ENCODE results near the gene TBC1D14.

Gene TBC1D14

DNA sequence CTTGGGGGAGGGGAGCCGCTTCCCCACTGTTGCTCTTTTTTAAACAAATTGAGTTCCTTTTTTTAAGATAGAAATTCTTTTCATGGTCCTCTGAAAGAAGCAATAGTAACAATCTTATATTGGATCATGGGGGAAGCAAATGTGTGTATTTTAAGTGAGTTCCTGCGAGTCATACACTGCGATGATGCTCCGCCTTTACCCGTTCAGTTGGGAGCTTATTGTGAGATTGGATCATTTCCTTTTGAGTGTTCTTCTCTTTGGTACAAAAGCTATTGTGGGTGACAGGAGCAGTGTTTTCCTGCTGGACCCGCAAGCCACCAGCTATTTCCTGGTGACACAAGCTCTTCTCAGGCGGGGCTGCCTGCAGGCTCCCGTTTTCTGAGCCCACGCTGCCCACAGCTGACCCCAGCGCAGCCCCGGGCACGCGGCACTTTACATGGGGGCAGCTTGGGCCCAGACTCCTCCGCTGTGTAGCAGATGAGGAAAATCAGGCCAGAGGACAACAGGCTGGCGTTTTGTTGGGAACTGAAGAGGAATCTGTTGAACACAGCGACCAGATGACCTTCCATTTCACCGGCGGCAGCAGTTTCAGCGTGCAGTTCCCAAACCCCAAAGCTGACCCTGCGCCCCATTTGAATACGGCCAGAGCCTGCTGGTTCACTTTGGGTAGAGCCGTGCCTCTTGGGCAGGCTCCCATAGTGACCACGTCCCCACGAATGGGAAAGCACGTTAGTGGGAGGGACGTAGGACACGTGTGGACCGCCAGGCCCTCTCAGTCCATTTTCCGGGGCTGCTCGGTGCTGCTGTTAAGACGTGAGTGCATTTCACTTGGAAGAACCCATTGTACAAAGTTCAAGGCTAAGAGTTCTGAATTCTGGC, 145.7 kb downstream of the TBC1D14 start:
- TF ChIP-seq FOXP2 (optimal IDR thresholded peaks at IDR 0.05; ENCODE audit: borderline replicate concordance, extremely low read depth, extremely low read length, insufficient read depth): no peak
- TF ChIP-seq REST (IDR thresholded peaks at IDR 0.05; ENCODE audit: insufficient read depth in 1 of 2, low read depth in 2 of 2, low read length in 2 of 2): no peak
- no peak for TF ChIP-seq TAF1 (IDR thresholded peaks at IDR 0.05; ENCODE audit: borderline replicate concordance, insufficient read depth, low read length)
- no peak for TF ChIP-seq POLR2AphosphoS5 (IDR thresholded peaks at IDR 0.05; ENCODE audit: low read depth, low read length)
- no peak for TF ChIP-seq SIN3A (IDR thresholded peaks at IDR 0.05; ENCODE audit: borderline replicate concordance, insufficient read depth, low read length)

DNA sequence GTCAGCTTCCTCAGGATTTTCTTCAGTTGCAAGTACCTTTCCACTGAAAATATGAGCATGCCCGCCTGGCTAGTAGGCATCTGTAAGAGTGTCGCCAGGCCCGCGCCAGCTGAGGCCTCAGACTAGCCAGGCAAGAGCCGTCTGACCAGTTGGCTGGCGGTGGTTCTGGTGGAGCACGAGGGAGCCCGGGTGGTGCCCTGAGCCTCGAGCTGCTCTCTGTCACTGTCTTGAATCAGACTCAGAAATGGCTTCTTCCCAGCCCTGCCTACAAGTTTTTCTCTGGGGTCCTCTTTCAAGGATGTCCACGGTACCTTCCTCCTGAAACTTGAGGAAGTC, 146.3 kb downstream of the TBC1D14 start:
- TF ChIP-seq TAF1 (IDR thresholded peaks at IDR 0.05; ENCODE audit: borderline replicate concordance, insufficient read depth, low read length) (no peak), POLR2AphosphoS5 (IDR thresholded peaks at IDR 0.05; ENCODE audit: low read depth, low read length) (no peak), SIN3A (IDR thresholded peaks at IDR 0.05; ENCODE audit: borderline replicate concordance, insufficient read depth, low read length) (no peak), REST (IDR thresholded peaks at IDR 0.05; ENCODE audit: insufficient read depth in 1 of 2, low read depth in 2 of 2, low read length in 2 of 2) (no peak), FOXP2 (optimal IDR thresholded peaks at IDR 0.05; ENCODE audit: borderline replicate concordance, extremely low read depth, extremely low read length, insufficient read depth) (no peak)

- peak; percentile 41; the same call in 1 of the 2 replicates for TF ChIP-seq POLR2AphosphoS5 (IDR thresholded peaks at IDR 0.05; ENCODE audit: low read depth, low read length)
- TF ChIP-seq FOXP2 (optimal IDR thresholded peaks at IDR 0.05; ENCODE audit: borderline replicate concordance, extremely low read depth, extremely low read length, insufficient read depth): no peak
Measured at GRCh38 chr4:7058792-7059191, 149.2 kb downstream of the TBC1D14 start.

- TF ChIP-seq POLR2AphosphoS5 (IDR thresholded peaks at IDR 0.05; ENCODE audit: low read depth, low read length): no peak; the same call in 1 of the 2 replicates
- TF ChIP-seq TAF1 (IDR thresholded peaks at IDR 0.05; ENCODE audit: borderline replicate concordance, insufficient read depth, low read length): no peak
- TF ChIP-seq SIN3A (IDR thresholded peaks at IDR 0.05; ENCODE audit: borderline replicate concordance, insufficient read depth, low read length): no peak
- no peak for TF ChIP-seq FOXP2 (optimal IDR thresholded peaks at IDR 0.05; ENCODE audit: borderline replicate concordance, extremely low read depth, extremely low read length, insufficient read depth)
- TF ChIP-seq REST (IDR thresholded peaks at IDR 0.05; ENCODE audit: insufficient read depth in 1 of 2, low read depth in 2 of 2, low read length in 2 of 2): no peak
Measured at GRCh38 chr4:7059662-7060061, 150.0 kb downstream of the TBC1D14 start.

DNA sequence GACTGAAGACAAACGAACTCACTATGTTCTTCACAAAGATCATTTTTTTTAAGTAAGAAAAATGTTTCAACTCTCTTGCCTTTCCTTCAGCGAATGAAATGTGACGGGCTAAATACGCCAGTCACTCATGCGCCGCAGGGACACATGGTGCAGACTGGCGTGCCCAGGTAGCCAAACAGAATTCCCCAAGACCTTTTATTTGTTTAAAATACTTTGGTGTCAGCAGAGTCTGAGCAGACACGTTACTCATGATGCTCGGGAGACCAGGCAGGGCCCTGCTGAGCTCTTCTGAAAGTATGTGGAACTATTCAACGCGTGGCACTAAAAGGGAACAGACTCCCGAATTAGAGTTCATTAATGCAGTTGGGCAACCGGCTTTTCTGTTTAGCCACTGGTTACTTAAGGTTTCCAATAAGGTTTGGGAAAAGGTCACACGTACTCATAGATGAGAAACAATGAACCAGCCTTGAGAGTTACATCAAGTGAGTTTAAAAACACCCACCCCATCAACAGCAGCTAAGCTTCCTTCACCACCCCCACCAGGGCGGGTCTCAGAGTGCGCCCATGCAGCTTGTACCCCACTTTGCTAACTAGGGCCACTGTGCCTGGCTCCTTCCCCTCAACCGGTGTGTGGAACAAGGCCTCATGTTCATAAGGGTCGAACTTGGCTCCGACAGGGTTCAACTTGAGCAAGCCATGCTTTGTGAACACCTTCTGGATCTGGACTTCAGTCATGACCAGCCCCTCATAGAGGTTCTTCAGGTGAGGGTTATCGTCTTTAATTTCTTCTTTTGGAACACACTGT, 150.9 kb downstream of the TBC1D14 start:
- TF ChIP-seq REST (IDR thresholded peaks at IDR 0.05; ENCODE audit: insufficient read depth in 1 of 2, low read depth in 2 of 2, low read length in 2 of 2) (no peak), POLR2AphosphoS5 (IDR thresholded peaks at IDR 0.05; ENCODE audit: low read depth, low read length) (no peak), SIN3A (IDR thresholded peaks at IDR 0.05; ENCODE audit: borderline replicate concordance, insufficient read depth, low read length) (no peak), FOXP2 (optimal IDR thresholded peaks at IDR 0.05; ENCODE audit: borderline replicate concordance, extremely low read depth, extremely low read length, insufficient read depth) (no peak), TAF1 (IDR thresholded peaks at IDR 0.05; ENCODE audit: borderline replicate concordance, insufficient read depth, low read length) (no peak)

All from PFSK-1 (cell line).